Esophagus squamous epithelium (tissue), 5 donors: ENCODE measurements around the gene TAB3. TPM values are rescaled to one million over a fixed set of nuclear protein-coding genes. Genes with fewer than 3 reads are reported as not detected.

Source experiments
- DNase-seq: peaks from one replicate; lab custom pipeline; 2025; lab: John Stamatoyannopoulos, UW
- H3K27ac ChIP-seq, 4 donors: fragments of 200-600 bp; sonication (generic); one replicate each; pipeline ENCODE4 v1.5.1; 2016 to 2019; ENCODE audit warnings: mild to moderate bottlenecking in 1 of 4
- H3K27me3 ChIP-seq, 4 donors: fragments of 200-600 bp; sonication (generic); 1 replicate in 3 of 4; 2 replicates in 1 of 4; pipeline versions ENCODE4 v1.5.1 to v1.6.0; 2017 to 2021; ENCODE audit warnings: antibody characterized with exemption in 1 of 4
- H3K36me3 ChIP-seq, 3 donors: fragments of 200-600 bp; sonication (generic); one replicate each; pipeline ENCODE4 v1.5.1; 2016 to 2019
- H3K4me1 ChIP-seq, 3 donors: fragments of 200-600 bp; sonication (generic); one replicate each; pipeline ENCODE4 v1.5.1; 2017 to 2019
- H3K4me3 ChIP-seq, 4 donors: fragments of 200-600 bp; sonication (generic); 1 replicate in 3 of 4; 2 replicates in 1 of 4; pipeline ENCODE4 v1.5.1; 2016 to 2019; ENCODE audit warnings: mild to moderate bottlenecking in 2 of 4, moderate library complexity in 1 of 4
- H3K9me3 ChIP-seq, 3 donors: fragments of 200-600 bp; sonication (generic); one replicate each; pipeline ENCODE4 v1.5.1; 2016 to 2019
- POLR2A ChIP-seq, 4 donors: fragments of 450-650 bp; IDR thresholded peaks; one replicate each; pipeline ENCODE4 v1.6.1; 2017; ENCODE audit warnings: antibody characterized with exemption in 4 of 4, mild to moderate bottlenecking in 4 of 4, moderate library complexity in 3 of 4
- WGBS, 2 donors: methylation state at CpG; one replicate each; pipeline ENCODE4 v1.1.5; 2018; 5-methylcytosine and 5-hydroxymethylcytosine counted together
- intact Hi-C: fragments of 100-400 bp; cut with DNase I; formaldehyde crosslinking; loops from one replicate; pipeline ENCODE4 v1.15.0; 2022
- total RNA-seq, 4 donors: library from RNA; depleted of rRNA; stranded (reverse); fragments of >200 nt; gene quantifications; one replicate each; pipeline ENCODE4 v1.1.0, GENCODE V29; 2016
- TF ChIP-seq, protein P1 (sequence below), 6 experiments: fragments of 450-650 bp in 4 of 6; fragments of 200-600 bp in 2 of 6; sonication (generic) in 2 of 6; IDR thresholded peaks; one replicate each; pipeline ENCODE4 v1.5.1; 2016 to 2019; ENCODE audit warnings: antibody characterized with exemption in 6 of 6, mild to moderate bottlenecking in 4 of 6, moderate library complexity in 4 of 6
- donor health status: DM: yes; HTN: yes; CAD: no.

Gene TAB3
- total RNA-seq, 4 donors from 2014 or later: 33.1 to 48.1 (median 35.8) TPM

GRCh38 chrX:30910124-30910860 lies 21.2 kb upstream of the TAB3 start:
- no peak for TF ChIP-seq POLR2A (IDR thresholded peaks at IDR 0.05)
- TF ChIP-seq, protein P1, sequence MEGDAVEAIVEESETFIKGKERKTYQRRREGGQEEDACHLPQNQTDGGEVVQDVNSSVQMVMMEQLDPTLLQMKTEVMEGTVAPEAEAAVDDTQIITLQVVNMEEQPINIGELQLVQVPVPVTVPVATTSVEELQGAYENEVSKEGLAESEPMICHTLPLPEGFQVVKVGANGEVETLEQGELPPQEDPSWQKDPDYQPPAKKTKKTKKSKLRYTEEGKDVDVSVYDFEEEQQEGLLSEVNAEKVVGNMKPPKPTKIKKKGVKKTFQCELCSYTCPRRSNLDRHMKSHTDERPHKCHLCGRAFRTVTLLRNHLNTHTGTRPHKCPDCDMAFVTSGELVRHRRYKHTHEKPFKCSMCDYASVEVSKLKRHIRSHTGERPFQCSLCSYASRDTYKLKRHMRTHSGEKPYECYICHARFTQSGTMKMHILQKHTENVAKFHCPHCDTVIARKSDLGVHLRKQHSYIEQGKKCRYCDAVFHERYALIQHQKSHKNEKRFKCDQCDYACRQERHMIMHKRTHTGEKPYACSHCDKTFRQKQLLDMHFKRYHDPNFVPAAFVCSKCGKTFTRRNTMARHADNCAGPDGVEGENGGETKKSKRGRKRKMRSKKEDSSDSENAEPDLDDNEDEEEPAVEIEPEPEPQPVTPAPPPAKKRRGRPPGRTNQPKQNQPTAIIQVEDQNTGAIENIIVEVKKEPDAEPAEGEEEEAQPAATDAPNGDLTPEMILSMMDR (IDR thresholded peaks at IDR 0.05): no peak
- intact Hi-C loops: no loop called here
- H3K4me3 ChIP-seq: no peak overlapping the region
- no peaks in the 10 kb centered on the region for H3K36me3 ChIP-seq
- H3K9me3 ChIP-seq: no peaks in the 10 kb centered on the region
- 51 to 66% methylated on average over 6 to 7 of the region's 7 CpGs for WGBS, 2 donors
- H3K27me3 ChIP-seq: no peaks in the 10 kb centered on the region
- no peaks in the 10 kb centered on the region for H3K4me1 ChIP-seq
- no peak overlapping the region for H3K27ac ChIP-seq
- no peak for DNase-seq

DNA sequence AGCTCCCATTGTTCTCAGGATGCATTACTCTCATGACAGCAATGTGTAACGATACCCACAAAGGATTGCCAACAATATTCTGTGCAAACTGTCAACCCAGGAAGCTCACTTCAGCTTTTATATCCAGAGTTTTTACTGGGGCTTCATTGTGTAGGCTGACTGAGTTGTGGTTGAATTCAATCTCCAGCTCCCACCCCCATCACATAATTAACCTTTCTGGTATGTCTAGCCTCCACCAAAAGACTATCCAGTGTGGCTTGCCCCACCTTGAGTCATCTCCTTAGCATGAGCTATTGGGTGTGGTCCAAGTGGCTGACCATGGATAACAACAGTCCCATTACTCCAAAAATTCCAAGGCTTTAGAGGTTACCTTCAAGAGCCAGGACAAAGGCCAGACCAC lies 17.7 kb upstream of the TAB3 start:
- no peaks in the 10 kb centered on the region for H3K27me3 ChIP-seq
- no peaks in the 10 kb centered on the region for H3K36me3 ChIP-seq
- WGBS, 2 donors: 44 to 63% methylated on average over 1 of the region's 1 CpG
- DNase-seq: no peak
- TF ChIP-seq POLR2A (IDR thresholded peaks at IDR 0.05): no peak
- TF ChIP-seq, protein P1 (IDR thresholded peaks at IDR 0.05): no peak
- intact Hi-C loops: no loop called here
- H3K4me1 ChIP-seq: peaks cover 0 to 5% (median 0%) of the 10 kb centered on the region in 3 donors
- H3K27ac ChIP-seq: no peak overlapping the region
- H3K9me3 ChIP-seq: no peaks in the 10 kb centered on the region
- no peak overlapping the region for H3K4me3 ChIP-seq

GRCh38 chrX:30905321-30905720 lies 16.3 kb upstream of the TAB3 start:
- intact Hi-C loops: no loop called here
- no peaks in the 10 kb centered on the region for H3K27me3 ChIP-seq
- H3K9me3 ChIP-seq: no peaks in the 10 kb centered on the region
- no peak overlapping the region for H3K27ac ChIP-seq
- TF ChIP-seq, protein P1 (IDR thresholded peaks at IDR 0.05): no peak
- no peak for TF ChIP-seq POLR2A (IDR thresholded peaks at IDR 0.05)
- WGBS, 2 donors: 29 to 40% methylated on average over 1 of the region's 1 CpG
- DNase-seq: no peak
- H3K4me3 ChIP-seq: no peak overlapping the region
- no peaks in the 10 kb centered on the region for H3K36me3 ChIP-seq
- peaks cover 0 to 5% (median 0%) of the 10 kb centered on the region in 3 donors for H3K4me1 ChIP-seq

DNA sequence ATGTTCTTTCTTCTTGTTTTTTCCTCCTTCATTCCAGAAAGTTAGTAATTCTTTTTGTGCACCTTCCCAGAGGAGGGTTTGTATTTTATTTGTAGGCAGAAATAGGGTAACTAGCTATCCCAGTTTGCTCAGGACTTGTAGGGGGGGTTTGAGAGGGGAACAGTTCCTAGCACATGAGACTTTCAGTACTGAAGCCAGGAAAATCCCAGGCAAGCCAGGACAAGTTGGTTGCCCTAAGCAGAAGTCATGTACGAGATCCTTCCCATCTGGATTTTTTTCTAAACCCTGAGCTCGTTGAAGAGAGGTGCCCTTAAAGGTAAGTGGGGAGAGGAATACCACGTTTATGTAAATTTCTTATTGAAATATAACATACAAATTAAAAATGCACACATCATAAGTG lies 15.6 kb upstream of the TAB3 start:
- no peak overlapping the region for H3K27ac ChIP-seq
- H3K9me3 ChIP-seq: no peaks in the 10 kb centered on the region
- H3K4me1 ChIP-seq: peaks cover 0 to 5% (median 0%) of the 10 kb centered on the region in 3 donors
- intact Hi-C loops: no loop called here
- H3K27me3 ChIP-seq: no peaks in the 10 kb centered on the region
- TF ChIP-seq, protein P1 (IDR thresholded peaks at IDR 0.05): no peak
- no peak for TF ChIP-seq POLR2A (IDR thresholded peaks at IDR 0.05)
- no peaks in the 10 kb centered on the region for H3K36me3 ChIP-seq
- no peak for DNase-seq
- H3K4me3 ChIP-seq: no peak overlapping the region
- WGBS, 2 donors: 9 to 28% methylated on average over 3 of the region's 3 CpGs

- Histone ChIP-seq H3K9me3 (no peaks in the 10 kb centered on the region), H3K27me3 (no peaks in the 10 kb centered on the region), H3K36me3 (no peaks in the 10 kb centered on the region), H3K4me3 (no peak overlapping the region), H3K27ac (no peak overlapping the region), H3K4me1 (peaks cover 0 to 5% (median 0%) of the 10 kb centered on the region in 3 donors)
- TF ChIP-seq, protein P1 (IDR thresholded peaks at IDR 0.05): no peak
- TF ChIP-seq POLR2A (IDR thresholded peaks at IDR 0.05): no peak
- intact Hi-C loops: no loop called here
- WGBS, 2 donors: 53 to 55% methylated on average over 5 of the region's 5 CpGs
- no peak for DNase-seq
Observed at GRCh38 chrX:30904186-30904585, 15.1 kb upstream of the TAB3 start.
